Measurements from ENCODE around the gene TENT4A.
A peak's percentile ranks its signal among the peaks of the same experiment; 100 is the strongest.

TENT4A gene

DNA sequence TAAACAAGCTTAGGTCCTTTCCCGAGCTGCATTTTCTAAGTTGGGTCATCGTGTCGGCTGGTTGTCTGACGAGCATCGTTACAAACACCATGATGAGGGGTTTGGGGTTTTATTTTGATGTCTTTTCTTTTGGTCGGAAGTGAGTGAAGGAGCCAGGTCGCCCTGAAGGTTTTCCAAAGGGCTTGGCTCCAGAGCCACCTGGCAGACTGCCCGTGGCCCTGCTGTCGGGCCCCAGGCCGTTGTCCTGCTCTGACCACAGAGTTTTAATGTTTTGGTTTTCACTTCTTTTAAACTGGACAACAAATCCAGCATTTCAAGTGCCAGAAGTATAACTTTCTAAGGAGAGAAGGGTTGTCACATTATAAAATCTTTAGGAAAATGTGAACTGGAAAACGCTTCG lies 42.3 kb downstream of the TENT4A start:
- in situ Hi-C loops (cut with HindIII; ENCODE audit: low pct_unique_long_range_greater_than_20kb, low sequenced_read_pairs): no loop called here
- no peak for DNase-seq (ENCODE audit: low read depth in 1 of 2, low spot score in 1 of 2)
- TF ChIP-seq JUND (IDR thresholded peaks at IDR 0.05; ENCODE audit: low read depth): no peak

DNA sequence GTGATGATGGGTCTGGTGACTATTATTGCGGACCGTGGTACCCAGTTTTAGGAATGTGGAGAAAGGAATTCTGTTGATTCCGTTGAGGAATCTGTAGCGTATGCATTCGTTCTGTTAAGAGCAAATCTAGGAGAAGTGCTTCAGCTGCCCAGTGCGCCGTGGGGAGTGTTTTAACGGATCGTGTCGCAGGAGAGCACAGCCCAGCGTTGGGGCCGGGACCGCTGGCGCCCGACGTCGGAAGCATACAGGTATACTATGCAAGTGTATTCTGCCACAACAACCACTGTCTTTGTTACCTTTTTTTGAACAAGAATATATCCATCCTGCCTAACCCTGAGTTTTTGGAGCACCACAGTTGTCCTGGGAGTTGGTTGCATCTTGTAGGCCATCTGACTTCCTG lies 42.7 kb downstream of the TENT4A start:
- no peak for DNase-seq (ENCODE audit: low read depth in 1 of 2, low spot score in 1 of 2)
- TF ChIP-seq JUND (IDR thresholded peaks at IDR 0.05; ENCODE audit: low read depth): no peak
- in situ Hi-C loops (cut with HindIII; ENCODE audit: low pct_unique_long_range_greater_than_20kb, low sequenced_read_pairs): no loop called here

DNA sequence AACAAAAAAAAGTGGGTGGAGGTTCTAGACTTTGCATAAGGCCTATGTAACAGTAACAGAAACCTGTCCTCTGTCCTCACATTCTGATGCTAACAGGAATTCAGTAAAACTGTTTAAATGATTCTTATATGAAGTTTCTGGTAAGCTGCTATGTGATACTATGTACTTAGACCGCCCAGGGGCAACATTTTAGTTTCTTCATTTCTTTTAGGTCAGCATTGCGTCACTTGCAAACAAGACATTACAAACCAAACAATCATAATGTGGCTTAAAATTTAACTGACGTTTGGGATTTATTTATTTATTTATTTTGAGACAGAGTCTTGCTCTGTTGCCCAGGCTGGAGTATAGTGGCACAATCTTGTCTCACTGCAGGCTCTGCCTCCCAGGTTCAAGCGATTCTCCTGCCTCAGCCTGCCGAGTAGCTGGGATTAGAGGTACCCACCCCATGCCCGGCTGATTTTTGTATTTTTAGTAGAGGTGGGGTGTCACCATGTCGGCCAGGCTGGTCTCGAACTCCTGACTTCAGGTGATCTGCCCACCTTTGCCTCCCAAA lies 44.3 kb downstream of the TENT4A start:
- in situ Hi-C loops (cut with HindIII; ENCODE audit: low pct_unique_long_range_greater_than_20kb, low sequenced_read_pairs): no loop called here

DNA sequence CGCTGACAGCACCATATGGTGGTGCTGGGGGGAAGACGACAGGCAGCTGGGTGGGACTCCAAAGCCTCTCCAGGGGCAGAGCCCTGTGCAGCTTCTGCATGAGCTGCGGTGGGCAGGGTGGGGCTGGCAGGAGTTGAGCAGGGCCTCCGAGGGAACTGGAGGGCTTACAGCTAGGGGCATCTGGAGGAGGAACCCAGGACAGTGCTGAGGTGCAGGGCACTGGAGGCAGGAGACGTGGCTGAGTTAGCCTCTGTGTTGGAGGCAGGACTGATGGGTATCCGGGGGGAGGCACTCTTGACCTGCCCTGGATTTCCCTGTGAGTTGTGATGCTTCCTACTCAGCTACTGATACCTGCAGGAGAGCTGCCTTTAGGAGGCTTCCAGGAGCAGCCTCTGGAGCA lies 45.0 kb downstream of the TENT4A start:
- DNase-seq (ENCODE audit: low read depth in 1 of 2, low spot score in 1 of 2): no peak
- no peak for TF ChIP-seq JUND (IDR thresholded peaks at IDR 0.05; ENCODE audit: low read depth)
- in situ Hi-C loops (cut with HindIII; ENCODE audit: low pct_unique_long_range_greater_than_20kb, low sequenced_read_pairs): no loop called here

More for the DNA sequence above, 44.3 kb downstream of the TENT4A start:
- no peak for TF ChIP-seq JUND (IDR thresholded peaks at IDR 0.05; ENCODE audit: low read depth)
- DNase-seq (ENCODE audit: low read depth in 1 of 2, low spot score in 1 of 2): peak in 1 of 2 experiments; percentile 23

GRCh38 chr5:6758706-6759105 lies 45.5 kb downstream of the TENT4A start:
- DNase-seq (ENCODE audit: low read depth in 1 of 2, low spot score in 1 of 2): no peak
- in situ Hi-C loops (cut with HindIII; ENCODE audit: low pct_unique_long_range_greater_than_20kb, low sequenced_read_pairs): no loop called here
- no peak for TF ChIP-seq JUND (IDR thresholded peaks at IDR 0.05; ENCODE audit: low read depth)

- in situ Hi-C loops (cut with HindIII; ENCODE audit: low pct_unique_long_range_greater_than_20kb, low sequenced_read_pairs): no loop called here
- no peak for TF ChIP-seq JUND (IDR thresholded peaks at IDR 0.05; ENCODE audit: low read depth)
- peak in 1 of 2 experiments; percentile 70 for DNase-seq (ENCODE audit: low read depth in 1 of 2, low spot score in 1 of 2)
Observed at GRCh38 chr5:6759401-6759800, 46.2 kb downstream of the TENT4A start.

DNA sequence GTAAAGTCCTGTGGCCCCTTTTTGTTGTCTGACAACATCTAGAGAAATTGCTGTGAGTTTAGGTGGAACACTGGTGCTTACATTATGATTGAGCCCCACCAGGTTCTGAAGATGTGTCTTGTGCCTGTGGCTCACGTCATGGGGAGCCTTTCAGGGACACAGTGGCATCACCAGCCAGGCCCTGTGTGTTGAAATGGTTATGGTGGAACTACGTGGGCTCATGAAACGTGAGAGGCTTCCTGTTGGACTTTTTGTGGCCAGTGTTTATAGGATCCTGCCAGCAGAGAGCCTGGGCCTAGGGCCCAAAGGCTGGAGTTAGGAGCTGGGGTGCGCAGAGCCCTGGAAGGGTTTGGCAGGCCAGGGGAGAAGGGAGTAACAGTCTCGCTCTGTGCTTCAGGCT lies 46.8 kb downstream of the TENT4A start:
- no peak for TF ChIP-seq JUND (IDR thresholded peaks at IDR 0.05; ENCODE audit: low read depth)
- in situ Hi-C loops (cut with HindIII; ENCODE audit: low pct_unique_long_range_greater_than_20kb, low sequenced_read_pairs): no loop called here
- DNase-seq (ENCODE audit: low read depth in 1 of 2, low spot score in 1 of 2): no peak

- DNase-seq (ENCODE audit: low read depth in 1 of 2, low spot score in 1 of 2): no peak
- no peak for TF ChIP-seq JUND (IDR thresholded peaks at IDR 0.05; ENCODE audit: low read depth)
- in situ Hi-C loops (cut with HindIII; ENCODE audit: low pct_unique_long_range_greater_than_20kb, low sequenced_read_pairs): no loop called here
Observed at GRCh38 chr5:6760686-6761085, 47.5 kb downstream of the TENT4A start.

DNA sequence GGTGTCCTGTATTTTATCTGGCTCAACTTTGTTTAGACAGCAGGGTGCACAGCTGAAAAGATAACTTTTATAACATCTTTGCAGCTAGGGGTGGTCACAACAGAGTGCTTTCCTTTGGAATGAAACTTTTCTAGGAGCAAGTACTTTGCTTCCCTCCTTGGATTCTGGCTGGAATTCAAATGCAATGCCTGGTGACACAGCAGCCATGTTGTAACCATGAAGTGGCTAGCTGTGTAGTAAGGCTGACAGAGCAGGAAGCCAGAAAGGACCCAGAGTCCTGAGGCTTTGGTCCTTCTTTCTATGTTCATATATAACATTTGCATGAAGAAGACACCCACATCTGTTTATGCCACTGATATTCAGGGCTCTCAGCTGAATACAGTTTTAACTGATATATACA lies 48.1 kb downstream of the TENT4A start:
- in situ Hi-C loops (cut with HindIII; ENCODE audit: low pct_unique_long_range_greater_than_20kb, low sequenced_read_pairs): no loop called here
- no peak for TF ChIP-seq JUND (IDR thresholded peaks at IDR 0.05; ENCODE audit: low read depth)
- DNase-seq (ENCODE audit: low read depth in 1 of 2, low spot score in 1 of 2): no peak

GRCh38 chr5:6762116-6762515 lies 48.9 kb downstream of the TENT4A start:
- DNase-seq (ENCODE audit: low read depth in 1 of 2, low spot score in 1 of 2): no peak
- no peak for TF ChIP-seq JUND (IDR thresholded peaks at IDR 0.05; ENCODE audit: low read depth)
- in situ Hi-C loops (cut with HindIII; ENCODE audit: low pct_unique_long_range_greater_than_20kb, low sequenced_read_pairs): no loop called here

DNA sequence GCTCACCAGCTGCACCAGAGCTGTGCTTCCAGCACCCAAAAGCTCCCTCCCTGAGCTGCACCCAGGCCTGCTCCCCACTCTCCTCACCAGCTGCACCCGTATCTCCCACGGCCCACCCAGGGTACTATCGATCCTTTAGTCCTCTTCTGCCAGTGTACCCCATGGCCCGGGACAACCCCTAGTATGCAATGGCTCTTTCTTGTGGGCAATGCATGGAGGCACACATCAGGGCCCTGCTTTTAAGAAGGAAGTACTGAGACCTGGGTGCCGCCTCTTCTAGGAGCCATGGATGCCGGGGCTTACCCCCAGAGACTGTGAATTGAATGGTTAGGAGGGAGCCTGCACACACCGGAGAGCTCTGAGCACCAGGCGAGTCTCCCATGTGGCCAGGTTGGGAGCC lies 49.5 kb downstream of the TENT4A start:
- in situ Hi-C loops (cut with HindIII; ENCODE audit: low pct_unique_long_range_greater_than_20kb, low sequenced_read_pairs): no loop called here
- TF ChIP-seq JUND (IDR thresholded peaks at IDR 0.05; ENCODE audit: low read depth): no peak
- no peak for DNase-seq (ENCODE audit: low read depth in 1 of 2, low spot score in 1 of 2)

DNA sequence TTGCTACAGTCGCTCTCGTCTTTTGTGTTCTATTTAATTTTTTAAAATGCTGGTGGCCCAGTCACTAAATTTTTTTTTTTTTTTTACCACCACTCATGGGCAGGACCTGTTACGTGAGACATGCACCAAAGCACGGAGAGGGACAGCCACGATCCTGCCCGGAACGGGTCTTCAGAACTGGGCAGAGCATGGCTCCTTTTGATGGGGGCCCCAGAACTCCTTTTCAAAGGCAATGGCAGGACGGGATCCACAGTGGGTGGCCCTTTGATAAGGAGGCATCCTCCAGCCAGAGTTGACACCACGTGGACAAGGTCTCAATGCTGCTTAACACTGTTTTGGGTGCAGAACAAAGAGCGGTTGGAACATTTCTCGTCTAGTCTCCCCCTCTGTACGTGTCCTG lies 50.0 kb downstream of the TENT4A start:
- TF ChIP-seq JUND (IDR thresholded peaks at IDR 0.05; ENCODE audit: low read depth): no peak
- no peak for DNase-seq (ENCODE audit: low read depth in 1 of 2, low spot score in 1 of 2)
- in situ Hi-C loops (cut with HindIII; ENCODE audit: low pct_unique_long_range_greater_than_20kb, low sequenced_read_pairs): no loop called here

DNA sequence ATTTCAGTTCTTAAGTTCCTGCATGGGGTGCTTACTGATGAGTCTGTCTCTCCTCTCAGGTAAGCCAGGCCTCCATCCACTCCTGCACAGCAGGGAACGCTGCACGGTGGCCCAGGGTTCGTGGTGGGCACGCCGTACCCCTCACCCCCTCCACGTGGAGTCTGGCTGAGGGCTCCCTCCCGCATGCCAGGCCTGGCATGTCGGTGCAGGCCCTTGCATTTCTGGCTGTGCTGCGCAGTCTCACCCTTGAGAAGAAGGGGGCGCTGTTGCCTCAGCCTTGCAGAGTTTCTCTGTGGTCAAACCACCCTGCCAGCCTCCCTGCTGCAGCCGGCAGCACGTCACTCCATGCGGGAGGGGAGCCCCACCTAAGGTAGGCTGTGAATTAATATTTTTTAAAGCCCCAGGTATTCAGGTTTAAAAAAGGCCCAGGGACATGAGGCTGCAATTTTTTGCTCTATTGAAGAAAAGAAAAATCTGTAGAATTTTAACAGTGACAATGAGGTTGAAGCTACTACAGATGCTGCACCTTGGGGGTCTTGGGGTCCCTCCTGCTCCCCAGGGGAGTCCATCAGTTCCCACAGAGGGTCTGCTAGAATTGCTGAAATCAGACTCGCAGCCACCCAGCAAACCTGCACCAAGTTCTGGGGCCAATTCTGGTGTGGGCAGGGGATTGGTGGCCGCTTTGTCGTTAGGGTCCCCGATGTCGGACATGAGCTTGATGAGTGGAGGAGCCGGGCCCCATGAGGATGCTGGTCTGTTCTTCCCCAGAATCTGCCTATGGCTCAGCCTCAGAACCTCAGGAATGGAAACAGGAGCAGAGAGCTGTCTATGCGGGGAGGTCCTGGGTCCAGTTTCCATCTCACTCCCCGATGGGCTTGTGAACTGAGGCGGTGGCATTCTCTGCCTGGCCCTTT lies 52.6 kb downstream of the TENT4A start:
- peak; percentile 90 to 91 for DNase-seq (ENCODE audit: low read depth in 1 of 2, low spot score in 1 of 2)
- in situ Hi-C loops (cut with HindIII; ENCODE audit: low pct_unique_long_range_greater_than_20kb, low sequenced_read_pairs): no loop called here
- no peak for TF ChIP-seq JUND (IDR thresholded peaks at IDR 0.05; ENCODE audit: low read depth)

Measured in T47D (cell line).